Amniotic stem cell (primary cell): ENCODE results near the gene MYO6.

Source experiments
- DNase-seq: peaks from one replicate; lab custom pipeline; 2025; lab: John Stamatoyannopoulos, UW

The MYO6 gene

GRCh38 chr6:75766387-75766786 is 17.3 kb downstream of the MYO6 start:
- DNase-seq = no peak

GRCh38 chr6:75770844-75771243 is 21.8 kb downstream of the MYO6 start:
- no peak for DNase-seq

DNA sequence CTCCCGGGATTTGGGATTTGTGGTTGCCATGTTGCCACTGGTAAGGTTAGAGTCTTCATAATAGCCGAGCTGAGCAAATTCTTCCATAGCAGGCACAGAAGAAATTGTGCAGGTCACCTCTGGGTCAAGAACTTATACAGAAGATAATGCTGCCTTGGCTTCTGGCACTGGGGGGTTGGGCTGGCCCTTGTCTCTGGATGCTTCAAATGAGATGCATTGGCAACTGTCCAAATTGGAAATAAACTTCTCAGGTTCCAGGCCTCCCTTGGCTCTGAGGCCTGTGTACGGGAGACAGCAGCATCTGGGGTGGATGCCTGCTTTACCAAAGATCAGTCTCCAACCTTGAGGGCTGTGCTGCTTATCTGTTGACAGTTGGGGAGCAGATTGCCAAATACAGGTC is 26.2 kb downstream of the MYO6 start:
- DNase-seq = no peak

DNA sequence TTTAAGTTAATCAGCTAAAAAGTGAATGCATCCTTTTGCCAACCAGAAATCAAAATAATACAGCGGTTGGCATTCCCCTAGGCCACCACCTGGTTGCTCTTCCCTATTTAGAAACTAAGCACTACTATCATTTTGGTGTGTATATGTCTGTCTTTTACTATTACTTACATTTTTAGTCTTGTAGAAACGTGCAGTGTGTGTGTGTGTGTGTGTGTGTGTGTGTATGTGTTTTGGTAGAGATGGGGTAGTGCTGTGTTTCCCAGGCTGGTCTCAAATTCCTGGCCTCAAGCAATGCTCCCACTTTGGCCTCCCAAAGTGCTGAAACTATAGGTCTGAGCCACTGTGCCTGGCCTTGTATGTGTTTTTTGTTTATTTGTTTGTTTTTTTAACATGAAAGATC is 27.4 kb downstream of the MYO6 start:
- no peak for DNase-seq

DNA sequence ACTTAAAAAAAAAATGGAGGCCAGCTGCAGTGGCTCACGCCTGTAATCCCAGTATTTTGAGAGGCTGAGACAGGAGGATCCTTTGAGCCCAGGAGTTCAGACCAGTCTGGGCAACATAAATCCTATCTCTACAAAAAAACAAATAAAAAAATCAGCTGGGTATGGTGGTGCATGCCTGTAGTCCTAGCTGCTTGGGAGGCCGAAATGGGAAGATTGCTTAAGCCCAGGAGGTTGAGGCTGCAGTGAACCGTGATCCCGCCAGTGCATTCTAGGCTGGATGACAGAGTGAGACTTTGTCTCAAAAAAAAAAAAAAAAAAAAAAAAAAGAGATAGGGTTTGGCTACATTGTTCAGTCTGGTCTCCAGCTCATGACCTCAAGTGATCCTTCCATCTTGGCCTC is 29.7 kb downstream of the MYO6 start:
- DNase-seq = no peak

DNA sequence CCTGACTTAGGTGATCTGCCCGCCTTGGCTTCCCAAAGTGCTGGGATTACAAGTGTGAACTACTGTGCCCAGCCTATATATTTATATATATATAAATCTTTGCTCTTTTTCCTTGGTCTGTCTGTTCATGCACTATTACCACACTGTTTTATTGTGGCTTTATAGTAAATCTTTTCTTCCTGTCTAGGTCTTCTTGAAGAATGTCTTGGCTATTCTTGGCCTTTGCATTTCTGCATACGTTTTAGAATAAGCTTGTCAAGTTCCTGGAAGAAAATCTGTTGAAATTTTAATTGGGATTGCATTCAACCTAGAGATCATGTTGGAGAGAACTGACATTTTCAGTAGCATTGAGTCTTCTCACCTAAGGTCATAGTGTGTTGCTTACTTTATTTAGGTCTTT is 37.1 kb downstream of the MYO6 start:
- no peak for DNase-seq

DNA sequence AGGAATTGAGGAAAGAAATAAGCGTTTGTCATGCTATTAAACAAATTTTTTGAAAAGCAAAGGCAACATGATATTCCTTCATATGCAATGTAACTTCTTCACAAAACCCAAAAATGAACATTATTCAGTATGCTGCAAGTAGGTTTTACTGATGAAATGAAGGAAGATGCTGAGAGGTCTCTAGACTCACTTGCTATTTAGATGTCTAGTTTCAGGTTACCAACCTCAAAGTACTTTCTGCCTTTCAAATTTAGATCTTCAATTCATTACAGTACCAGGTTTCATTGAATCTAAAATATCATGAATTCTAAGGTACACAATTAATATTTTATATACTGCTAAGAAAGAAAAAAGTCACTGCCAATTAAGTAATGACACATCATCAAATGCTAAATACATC is 39.9 kb downstream of the MYO6 start:
- DNase-seq = no peak

DNA sequence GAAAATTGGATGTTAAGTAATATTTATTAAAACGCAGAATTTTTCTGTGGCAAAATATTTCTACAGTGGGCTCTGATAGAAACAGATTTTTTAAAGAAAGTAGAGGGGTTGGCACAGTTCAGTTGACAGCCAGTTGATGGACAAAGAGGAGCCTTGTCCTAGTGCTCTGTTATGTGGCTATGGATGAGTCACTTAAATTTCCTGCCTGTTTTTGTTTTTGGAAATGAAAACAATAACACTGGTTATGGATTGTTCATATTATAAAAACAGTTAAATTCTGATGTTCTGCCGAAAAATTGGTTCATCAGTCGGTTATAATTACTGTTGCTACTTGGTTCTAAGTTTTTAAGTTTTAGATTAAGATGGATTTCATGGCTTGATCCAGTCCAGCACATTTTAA is 42.8 kb downstream of the MYO6 start:
- DNase-seq = no peak

GRCh38 chr6:75794351-75794846 is 45.4 kb downstream of the MYO6 start:
- no peak for DNase-seq

DNA sequence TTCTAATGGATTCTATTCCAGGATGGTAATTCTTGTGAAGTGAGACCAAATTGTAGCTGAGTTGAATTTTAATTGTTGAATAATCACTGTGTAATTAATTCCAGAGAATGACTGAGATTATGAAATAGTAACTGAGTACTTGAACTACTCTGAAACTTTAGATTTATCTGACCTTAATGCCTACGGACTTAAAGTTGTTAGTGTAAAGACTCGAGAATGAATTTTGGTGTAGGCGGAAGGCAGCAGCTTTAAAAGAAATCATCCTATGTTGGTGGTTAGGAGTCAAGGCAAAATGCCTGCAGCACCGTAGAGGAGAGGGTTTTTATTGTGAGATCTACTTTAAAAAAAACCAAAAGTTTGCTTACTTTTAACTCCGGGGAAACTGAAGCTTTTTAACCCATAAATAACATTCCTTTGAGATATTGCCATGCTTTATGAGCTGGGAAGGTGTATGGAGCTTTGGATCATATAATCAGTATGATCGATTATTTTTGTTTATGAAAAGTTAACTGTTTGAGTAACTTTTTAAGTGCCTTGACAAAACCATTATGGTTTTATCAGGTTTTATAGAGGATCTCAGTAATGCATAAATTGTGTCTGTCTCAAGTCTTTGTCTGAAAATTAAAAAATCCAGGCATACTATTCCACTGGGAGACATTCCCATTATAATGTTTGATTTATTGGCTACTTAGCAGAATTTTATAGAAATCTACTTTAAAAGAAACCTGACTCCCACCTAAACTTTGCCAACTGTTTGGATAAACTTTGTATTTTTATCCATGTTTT is 46.1 kb downstream of the MYO6 start:
- DNase-seq = no peak

- DNase-seq = no peak
Measured at GRCh38 chr6:75796723-75797122, 47.7 kb downstream of the MYO6 start.

GRCh38 chr6:75800133-75800532 is 51.1 kb downstream of the MYO6 start:
- DNase-seq = no peak

DNA sequence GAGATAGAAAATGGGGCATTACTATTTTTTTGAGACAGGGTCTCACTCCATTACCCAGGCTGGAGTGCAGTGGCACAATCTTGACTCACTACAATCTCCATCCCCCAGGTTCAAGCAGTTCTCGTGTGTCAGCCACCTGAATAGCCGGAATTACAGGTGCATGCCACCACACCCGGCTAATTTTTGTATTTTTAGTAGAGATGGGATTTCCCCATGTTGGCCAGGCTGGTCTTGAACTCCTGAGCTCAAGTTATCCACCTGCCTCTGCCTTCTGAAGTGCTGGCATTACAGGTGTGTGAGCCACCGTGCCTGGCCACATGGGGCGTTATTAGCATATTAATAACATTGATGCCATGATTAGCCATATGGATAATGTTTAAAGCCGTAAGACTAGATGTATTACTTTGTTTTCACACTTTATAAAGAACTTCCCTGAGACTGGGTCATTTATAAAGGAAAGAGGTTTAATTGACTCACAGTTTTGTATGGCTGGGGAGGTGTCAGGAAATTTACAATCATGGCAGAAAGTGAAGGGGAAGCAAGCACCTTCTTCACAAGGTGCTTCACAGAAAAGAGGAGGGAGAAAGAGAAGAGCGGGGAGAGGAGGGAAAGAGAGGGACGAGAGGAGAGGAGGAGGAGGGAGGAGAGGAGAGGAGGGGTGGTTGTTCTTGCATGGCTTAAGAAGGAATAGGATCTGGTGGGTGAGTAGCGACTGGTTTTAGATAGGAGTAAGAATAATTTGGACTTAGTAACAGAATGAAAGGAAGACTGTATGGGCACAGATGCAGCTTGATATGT is 51.9 kb downstream of the MYO6 start:
- no peak for DNase-seq

- DNase-seq = no peak
Measured at GRCh38 chr6:75802366-75802765, 53.3 kb downstream of the MYO6 start.

DNA sequence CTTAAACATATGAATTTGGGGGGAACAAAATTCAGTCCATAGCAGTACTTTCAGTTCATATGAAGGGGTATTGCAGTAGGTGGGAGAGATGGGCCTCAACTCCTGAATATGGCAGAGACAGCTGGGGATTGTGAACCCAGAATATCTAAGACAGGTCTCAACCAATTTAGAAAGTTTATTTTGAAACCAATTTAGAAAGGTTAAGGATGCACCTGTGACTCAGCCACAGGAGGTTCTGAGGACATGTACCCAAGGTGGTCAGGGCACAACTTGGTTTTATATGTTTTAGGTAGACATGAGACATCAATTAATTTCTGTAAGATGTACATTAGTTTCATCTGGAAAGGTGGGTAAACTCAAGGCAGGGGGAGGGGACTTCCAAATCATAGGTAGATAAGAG is 59.5 kb downstream of the MYO6 start:
- no peak for DNase-seq

GRCh38 chr6:75812560-75812959 is 63.5 kb downstream of the MYO6 start:
- no peak for DNase-seq

DNA sequence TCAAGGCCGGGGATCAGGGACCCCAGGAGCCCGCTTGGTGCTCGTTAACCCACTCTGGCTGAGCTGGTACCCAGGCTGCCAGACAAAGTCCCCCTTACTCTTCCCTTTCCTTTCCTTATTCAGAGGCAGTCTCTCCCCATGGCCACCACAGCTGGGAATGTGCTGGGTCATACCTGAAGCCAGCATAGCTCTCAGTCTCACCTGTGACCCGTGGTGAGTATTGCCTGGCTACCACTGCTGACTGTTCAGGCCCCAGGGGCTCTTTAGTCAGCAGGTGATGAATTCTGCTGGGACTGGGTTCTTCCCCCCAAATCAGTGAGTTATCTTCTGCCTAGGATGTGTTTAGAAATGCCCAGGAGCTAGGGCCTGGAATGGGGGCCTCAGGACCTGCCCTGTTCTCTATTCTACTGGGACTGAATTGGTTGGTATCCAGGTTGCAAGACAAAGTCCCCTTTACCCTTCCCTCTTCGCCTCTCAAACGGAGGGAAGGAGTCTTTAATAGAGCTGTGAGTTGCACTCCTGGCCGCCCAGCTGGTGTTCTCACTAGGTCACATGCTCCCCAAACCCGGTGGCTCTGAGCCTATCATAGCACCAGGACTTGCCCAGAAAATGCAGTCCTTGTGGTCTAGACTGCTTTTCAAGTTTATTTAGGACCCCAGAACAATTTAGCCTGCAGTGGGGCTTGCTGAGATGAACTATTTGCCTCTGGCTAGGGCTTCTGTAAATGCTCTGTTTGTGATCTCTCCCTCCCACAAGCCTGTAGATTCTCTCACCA is 64.6 kb downstream of the MYO6 start:
- DNase-seq = no peak

GRCh38 chr6:75815756-75816155 is 66.7 kb downstream of the MYO6 start:
- DNase-seq = no peak

DNA sequence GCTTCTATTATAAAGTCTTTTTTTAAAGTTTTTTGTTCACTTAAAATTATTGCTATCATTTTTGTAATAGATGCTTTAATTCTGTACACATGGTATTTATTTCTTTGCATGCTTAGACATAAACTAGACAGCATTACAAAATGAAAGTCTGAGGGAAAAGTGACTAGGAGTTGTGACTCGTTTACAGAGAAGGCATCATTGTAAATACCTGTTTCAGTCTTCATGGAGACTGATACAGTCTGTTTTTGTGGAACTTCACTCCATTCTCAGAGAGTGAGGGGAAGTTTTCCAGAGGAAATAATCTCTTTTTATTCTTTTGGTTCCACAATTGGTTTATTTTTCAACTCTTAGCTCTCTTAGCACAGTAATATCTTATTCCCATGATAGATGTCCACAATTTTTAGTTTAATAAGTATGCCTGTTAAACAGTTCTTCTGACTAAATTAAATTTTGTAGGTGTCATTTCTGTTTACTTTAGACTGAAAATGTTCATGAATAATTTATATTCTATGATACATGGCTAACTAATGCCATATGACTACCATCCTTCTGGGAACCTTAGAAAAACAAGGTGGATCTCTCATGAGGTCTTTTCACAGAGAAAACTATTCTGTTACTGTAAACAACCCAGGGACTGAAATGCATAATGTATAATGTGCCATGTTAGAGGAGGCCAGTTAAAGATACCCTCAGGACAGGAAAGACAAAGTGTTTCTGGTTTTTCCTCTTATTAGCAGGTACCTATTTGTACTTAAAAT is 69.2 kb downstream of the MYO6 start:
- DNase-seq = no peak

DNA sequence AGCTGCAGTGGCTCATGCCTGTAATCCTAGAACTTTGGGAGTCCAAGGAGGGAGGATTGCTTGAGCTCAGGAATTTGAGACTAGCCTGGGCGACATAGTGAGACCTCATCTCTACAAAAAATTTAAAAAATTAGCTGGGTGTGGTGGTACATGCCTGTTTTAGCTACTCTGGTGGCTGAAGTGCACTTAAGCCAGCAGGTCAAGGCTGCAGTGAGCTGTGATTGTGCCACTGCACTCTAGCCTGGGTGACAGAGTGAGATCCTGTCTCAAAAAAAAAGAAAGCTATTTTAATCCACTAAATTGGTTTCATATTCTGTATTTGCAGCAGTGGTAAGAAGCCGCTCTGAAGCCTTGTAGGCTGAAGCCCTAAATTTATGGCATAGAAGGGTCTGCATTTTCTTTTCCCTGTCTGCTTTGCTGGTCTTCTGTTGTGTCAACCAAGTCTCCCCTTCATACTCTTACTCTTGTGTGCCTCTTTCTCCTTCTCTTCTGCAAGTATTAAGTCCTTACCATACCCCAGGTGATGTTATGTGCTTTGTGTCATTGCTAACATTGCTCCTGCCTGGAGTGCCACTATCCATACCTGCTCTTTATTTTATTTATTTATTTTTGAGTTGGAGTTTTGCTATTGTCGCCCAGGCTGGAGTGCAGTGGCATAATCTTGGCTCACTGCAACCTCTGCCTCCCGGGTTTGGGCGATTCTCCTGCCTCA is 70.9 kb downstream of the MYO6 start:
- DNase-seq = no peak

DNA sequence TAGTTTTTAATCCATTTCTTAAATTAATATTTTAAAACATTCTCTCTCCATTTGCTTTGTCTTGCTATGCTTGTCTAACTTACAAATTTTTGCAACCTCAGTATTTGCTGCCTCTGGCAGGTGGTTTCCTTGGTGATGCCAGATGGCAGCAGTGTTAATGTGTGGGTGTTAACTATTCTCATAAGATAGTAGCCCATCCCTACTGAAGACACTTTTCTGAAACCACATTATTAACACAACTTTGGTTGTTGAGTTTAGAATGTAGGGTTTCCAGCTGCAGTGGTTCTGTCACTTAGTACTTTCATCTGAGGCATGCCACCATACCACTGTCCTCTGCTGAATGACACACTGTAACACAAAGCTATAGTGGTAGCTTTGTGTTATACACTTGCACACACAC is 75.1 kb downstream of the MYO6 start:
- no peak for DNase-seq
